CD4-positive, alpha-beta T cell treated with Interleukin-21 for 1 hour (primary cell): ENCODE data around the gene CGB1.
A peak's percentile ranks its signal among the peaks of the same experiment; 100 is the strongest.

ENCODE experiments used
- DNase-seq: peaks from one replicate; pipeline ENCODE4 v3.0.0-alpha.2; 2020

CGB1 gene

DNA sequence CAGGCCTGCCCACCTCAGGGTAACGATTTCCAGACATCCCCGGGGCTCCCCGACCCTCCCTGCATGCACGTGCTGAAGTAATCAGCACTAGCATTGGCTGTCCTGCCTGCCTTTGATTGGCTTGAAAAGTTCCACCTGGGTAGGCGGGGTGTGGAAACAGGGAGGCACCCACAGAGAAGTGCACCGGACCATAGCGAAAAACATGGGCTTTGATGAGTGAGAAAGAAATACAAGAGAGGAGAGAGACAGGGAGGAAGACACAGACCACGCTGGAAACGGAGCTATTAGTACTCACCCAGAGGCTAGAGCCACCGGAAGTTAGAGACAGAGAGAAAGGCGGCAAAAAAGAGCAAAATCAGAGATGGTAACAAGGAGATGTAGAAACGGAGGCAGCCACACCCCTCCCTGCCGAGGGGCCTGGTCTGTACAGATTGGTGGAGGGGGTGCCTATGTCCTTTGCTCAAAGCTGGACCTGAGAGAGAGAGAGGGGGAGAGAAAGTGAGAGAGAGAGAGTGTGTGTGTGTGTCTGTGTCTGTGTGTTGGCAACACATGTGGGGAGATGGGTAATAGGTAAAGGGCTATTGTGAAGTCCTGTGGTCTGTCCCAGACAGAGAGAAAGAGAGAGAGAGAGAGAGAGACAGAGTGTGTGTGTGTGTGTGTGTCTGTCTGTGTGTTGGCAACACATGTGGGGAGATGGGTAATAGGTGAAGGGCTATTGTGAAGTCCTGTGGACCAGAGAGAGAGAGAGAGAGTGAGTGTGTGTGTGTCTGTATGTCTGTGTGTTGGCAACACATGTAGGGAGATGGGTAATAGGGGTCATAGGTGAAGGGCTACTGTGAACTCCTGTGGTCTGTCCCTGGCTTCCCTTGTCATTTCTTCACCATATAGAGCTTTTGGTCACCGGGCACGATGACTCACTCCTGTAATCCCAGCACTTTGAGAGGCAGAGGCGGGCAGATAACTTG lies 15.5 kb downstream of the CGB1 start:
- DNase-seq: no peak

DNA sequence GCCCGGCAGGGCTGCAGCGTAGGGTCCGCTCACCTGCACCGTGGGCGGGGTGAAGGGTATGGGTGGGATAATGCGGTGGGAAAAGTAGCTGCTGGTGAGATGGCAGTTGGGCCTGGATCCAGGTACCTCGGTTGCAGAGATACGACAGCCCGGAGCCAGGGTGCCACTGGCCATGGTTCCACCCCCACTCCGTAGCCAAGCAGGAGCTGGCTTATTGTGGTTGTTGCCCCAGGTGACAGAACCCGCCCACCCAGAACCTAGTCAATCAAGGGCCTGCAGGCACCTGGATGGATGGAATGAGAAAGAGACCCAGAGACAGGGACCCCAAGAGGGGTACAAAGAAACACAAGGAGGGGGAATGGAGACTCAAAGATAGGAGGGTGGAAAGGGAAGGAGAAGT lies 16.4 kb downstream of the CGB1 start:
- no peak for DNase-seq

DNA sequence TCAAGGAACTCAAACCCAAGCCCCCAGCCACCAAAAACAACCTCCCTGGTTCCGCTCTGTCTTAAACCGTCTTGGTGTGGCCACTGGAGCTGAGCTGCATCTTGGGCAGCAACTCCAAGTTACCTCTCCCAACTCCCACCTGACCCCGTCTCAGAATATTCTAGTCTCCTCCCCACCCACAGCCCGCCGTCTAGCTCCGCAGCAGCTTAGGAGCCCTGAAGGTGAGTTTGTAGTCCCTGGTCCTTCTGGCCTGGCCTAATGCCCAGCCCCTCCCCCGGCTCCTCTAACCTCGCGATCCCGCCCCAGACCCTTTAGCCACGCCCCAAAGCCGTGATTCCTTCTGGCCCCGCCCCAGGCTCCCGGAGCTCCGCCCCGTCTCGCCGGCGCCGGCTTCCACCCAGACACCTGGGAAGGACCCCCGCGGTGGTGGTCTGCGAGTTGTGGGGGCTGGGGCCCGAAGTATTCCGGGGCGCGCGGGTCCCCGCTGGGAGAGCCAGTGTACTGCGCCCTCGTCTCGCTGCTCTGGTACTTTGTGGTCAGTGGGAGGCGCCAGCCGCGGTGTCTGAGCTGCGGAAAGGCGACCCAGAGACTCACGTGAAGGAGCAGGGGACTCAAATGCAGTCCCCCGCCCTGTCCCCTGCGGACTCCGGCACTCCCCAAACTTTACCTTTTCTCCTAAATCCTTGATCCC lies 17.3 kb downstream of the CGB1 start:
- DNase-seq: peak; percentile 71

DNA sequence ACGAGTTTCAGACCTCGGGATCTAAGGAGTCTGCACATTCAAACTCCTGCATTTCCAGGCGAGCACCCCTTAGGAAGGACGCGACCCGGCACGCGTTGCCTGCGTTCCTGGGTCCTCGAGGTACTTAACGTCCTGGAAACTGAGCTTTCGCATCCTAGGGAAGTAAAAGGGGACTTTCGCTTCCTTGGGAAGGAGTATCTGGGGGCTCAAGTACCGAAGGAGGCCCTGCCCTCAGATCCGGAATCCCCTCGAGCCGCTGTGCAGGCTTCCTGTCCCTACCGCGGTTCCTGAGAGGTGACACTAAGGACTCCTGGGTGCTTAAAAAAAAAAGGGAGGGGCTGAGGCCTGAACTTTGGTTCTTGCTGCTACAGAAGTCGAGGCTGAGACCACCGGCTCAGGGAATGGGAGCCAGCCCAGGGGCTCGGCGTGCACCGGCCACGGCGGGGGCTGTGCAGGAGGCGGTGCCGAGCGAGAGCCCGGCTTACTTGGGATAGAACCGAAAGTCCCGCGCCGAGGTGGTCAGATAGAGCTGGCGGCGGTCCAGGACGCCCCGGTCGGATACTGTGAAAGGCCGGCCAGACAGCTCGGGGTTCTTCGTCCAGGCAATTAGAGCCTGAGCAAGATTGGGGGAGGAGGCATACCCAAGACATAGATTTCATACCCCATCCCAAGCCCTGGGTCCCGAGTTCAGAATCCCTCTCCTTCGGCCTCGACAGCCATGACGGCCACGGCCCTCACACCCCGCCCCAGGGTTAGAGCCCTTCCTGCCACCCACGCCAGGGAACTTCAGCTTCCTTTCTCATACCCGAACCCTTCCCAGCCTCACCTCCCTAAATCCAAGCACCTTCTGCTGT lies 18.1 kb downstream of the CGB1 start:
- peak; percentile 33 for DNase-seq

DNA sequence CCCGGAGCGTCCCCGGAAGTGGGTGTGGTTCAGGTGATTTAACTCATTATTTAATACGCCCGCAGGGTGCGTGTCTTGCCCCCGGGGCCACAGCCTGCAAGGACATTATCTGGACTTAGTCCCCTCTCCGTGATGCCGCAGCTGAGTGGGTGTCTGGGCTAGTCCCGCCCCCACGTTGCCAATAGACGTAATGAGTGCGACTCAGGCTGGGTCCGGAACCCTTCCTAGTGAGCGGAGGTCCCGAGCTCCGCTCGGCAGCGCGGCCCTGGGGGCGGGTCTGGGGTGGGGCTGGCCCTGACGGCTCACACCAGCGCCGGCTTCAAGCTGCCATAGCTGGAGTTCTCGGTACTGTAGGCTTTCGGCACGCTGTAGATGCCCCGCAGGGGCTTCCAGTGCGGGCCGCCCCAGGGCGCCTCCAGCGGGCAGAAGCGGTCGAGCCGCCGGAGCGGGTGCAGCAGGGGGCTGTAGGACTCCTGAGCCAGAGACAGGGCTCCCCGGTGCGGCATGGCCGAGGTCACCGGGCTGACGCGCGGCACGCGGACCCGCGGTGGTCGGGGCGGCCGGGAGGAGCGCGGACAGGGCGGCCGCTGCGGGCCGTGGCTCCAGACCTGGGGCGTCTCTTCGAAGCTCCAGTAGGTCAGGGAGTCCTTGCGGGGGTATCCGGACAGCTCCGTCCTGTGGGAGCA lies 18.9 kb downstream of the CGB1 start:
- peak; percentile 73 for DNase-seq

DNA sequence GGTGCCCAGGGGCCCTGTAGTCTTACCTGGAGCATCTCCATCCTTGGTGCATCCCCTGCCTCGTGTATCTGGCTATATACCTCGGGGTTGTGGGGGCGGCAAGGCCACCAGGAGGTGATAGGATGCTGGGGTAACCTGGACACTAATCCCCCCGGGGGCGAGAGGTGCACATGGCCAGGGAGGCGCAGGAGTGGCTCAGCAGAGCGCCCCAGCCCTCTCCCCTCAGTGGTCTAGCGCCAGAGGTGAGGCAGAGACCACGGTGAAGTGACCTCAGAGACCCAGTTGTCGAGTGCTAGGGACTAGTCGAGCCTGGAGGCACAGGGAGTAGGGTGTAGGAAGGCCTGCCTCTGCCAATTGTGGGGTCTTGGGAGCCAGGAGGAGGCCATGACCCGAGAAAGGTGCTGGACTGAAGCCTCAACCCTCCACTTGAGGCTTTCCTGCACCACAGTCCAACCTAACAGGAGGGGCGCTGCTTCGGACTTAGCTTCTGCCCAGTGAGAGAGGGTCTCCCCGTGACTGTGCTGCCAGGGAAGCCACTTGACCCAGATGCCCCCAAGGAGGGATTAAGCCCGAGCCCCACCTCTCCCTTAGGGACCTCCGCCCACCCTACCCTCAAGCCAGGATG lies 19.5 kb downstream of the CGB1 start, which contains the start of gene LHB:
LHB (minus strand) TSS at position 51 of the 625 bp plus-strand sequence; CDS start at position 41, 10 bp downstream.
- DNase-seq: no peak

DNA sequence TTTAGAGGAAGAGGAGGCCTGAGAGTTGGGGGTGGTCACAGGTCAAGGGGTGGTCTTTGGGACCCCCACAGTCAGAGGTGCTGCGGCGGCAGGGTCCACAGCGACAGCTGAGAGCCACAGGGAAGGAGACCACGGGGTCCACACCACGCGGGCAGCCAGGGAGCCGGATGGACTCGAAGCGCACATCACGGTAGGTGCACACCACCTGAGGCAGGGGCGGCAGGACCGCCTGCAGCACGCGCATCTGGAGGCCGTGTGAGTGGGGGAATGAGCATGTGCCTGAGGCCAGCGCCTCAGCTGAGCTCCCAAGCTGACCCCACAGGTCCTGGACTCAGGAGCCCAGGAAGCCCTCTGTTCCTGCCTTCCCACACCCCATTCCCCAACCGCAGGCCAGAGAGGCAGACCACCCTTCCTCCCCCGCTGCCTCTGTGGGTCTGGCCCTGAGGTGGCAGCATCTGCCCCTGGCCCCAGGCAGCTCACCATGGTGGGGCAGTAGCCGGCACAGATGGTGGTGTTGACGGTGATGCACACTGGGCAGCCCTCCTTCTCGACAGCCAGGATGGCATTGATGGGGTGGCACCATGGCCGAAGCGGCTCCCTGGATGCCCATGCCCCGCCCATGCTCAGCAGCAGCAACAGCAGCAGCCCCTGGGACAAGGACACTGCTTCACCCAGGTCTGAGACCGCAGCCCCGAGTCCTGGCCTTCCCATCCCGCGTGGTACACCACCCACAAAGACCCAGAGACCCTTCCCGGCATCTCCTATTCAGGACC lies 20.4 kb downstream of the CGB1 start:
- DNase-seq: no peak

DNA sequence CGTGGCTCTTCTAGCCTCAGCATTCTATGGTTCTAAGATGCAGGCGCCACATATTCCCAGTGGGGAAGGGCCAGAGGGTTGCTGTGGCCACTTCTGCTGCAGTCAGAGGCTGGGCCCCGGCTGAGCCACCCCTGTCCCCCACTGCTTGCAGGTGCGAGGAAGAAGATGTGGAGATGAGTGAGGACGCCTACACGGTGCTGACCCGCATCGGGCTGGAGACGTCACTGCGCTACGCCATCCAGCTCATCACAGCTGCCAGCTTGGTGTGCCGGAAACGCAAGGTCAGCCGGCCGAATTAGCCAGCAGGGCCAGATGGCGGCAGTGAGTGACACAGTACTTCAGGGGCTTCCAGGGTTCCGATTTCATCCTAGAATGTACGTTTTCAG lies 21.8 kb downstream of the CGB1 start:
- no peak for DNase-seq

DNA sequence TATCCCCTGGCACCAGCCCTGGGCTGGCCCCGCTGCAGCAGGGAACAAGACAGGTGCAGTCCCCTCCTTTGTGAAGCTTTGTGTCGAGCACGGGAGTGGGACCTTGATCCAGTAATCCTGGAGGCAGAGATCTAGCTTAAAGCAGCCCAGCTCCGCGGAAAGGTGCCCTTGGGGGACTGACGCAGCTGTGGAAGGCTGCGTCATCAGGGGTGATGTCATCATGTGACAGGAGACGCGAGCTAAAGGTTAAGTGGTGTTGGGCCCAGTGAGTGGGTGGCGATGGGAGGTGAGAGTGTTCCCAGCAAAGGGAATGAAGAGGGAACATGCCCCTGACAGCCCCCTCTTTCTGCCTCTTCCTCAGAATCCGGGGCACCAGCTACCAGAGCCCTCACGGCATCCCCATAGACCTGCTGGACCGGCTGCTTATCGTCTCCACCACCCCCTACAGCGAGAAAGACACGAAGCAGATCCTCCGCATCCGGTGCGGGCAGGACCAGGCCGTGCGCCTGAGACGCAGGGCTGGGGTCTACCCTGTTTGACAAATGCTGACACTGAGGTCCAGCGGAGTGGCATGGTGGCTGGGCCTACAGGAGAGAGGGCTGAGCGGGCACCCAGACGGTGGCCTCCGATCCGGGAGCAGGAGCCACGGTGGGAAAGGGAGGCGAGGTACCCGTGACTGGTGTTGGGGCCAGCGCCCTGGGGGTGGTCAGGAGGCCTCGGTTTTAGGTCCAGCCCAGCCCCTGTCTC lies 22.4 kb downstream of the CGB1 start:
- DNase-seq: no peak

DNA sequence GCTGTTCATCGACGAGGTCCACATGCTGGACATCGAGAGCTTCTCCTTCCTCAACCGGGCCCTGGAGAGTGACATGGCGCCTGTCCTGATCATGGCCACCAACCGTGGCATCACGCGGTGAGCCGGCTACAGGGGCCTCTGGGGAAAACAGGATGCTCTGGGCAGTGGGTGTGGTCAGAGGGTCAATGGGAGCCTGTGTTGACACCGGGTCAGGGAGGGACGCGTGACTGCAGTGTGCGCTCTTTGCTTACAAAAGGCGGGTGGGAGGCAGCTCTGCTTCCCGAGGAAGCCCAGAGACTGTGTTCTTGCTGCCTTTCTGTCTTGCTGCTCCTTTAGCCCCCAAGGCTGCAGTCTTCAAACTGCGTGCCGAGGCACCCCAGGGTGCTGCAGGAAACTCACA lies 25.5 kb downstream of the CGB1 start:
- DNase-seq: no peak

DNA sequence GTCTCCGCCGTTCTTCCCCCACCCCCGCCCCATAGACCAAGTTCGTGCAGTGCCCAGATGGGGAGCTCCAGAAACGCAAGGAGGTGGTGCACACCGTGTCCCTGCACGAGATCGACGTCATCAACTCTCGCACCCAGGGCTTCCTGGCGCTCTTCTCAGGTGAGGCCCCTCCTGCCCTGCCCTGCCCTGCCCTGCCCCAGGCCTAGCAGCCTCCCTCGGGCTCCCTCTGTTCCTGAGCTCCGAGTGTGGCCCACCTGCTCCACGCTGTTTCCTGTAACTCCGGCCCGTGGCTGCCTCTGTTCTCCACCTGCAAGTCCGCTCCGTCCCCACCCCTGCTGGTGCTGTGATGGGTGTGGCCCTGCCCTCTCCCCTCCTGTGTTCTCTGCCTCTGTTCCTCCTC lies 26.2 kb downstream of the CGB1 start:
- no peak for DNase-seq

DNA sequence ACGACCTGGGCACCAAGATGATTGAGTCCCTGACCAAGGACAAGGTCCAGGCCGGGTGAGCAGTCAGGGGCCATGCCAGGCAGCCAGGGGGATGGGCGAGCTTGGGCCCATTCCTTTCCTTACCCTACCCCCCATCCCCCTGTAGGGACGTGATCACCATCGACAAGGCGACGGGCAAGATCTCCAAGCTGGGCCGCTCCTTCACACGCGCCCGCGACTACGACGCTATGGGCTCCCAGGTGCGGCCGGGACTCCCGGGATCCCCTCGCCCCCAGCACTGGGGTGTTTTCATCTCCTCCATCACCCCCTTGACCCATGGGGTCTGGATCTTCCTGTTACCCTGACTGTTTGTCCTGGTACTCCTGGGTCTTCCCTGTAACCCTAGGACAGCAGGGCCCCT lies 26.9 kb downstream of the CGB1 start:
- no peak for DNase-seq

DNA sequence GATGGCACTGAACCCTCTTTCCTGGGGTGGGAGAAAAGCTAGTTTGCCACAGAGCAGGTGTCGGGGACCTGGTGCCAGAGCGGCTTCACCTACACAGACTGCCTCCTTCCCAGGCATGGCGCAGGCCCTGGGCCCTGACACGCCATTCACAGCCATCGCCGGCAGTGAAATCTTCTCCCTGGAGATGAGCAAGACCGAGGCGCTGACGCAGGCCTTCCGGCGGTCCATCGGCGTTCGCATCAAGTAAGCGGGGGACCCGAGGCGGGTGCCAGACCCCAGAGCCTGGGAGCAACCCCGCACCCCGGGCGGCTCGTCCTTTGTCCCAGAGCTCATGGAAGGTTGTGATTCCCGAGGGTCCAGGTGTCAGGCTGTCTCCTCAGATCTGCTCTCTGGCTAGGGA lies 29.8 kb downstream of the CGB1 start:
- DNase-seq: no peak

DNA sequence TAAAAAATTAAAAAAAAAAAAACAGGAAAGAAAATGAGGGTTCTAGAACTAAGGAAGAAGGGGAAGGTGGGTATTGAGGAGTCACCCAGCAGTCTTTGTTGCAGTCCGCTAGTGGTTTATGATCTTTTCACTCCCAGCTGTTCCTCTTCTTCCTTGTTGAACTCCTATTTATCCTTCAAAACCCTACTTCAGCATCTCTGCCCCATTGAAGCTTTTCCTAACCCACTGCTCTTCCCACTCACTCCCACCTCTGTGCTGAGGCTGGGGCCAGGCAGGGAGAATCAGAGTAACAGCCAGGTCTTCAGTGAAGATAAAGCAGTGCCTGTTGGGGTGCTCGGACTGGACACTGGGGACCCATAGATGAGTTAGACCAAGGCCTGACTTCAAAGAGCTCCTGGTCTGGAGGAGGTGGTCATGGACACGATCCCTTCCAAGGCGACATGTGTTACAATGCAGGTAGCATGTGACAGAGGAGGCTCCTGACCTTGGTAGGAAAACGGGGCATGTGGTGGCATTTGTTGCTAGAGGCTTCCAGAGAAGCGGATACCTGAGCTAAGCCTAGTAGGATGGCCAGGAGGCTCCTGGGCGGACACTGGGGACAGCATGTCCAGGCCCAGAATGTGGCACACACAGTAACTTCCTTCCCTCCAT lies 31.6 kb downstream of the CGB1 start:
- DNase-seq: no peak

DNA sequence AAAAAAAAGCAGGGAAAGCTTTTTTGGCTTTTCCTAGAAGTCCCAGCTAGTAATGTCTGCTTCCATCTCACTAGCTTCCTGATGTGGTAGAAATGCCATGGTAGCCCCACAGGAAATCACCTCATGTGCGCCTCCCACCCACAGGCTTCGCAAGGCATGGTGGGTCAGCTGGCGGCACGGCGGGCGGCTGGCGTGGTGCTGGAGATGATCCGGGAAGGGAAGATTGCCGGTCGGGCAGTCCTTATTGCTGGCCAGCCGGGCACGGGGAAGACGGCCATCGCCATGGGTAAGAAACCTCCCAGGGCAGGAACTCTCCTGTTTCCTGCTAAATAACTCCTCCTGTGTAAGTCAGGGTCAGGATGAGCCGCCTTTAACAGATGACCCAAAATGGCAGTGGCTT lies 32.6 kb downstream of the CGB1 start:
- no peak for DNase-seq

DNA sequence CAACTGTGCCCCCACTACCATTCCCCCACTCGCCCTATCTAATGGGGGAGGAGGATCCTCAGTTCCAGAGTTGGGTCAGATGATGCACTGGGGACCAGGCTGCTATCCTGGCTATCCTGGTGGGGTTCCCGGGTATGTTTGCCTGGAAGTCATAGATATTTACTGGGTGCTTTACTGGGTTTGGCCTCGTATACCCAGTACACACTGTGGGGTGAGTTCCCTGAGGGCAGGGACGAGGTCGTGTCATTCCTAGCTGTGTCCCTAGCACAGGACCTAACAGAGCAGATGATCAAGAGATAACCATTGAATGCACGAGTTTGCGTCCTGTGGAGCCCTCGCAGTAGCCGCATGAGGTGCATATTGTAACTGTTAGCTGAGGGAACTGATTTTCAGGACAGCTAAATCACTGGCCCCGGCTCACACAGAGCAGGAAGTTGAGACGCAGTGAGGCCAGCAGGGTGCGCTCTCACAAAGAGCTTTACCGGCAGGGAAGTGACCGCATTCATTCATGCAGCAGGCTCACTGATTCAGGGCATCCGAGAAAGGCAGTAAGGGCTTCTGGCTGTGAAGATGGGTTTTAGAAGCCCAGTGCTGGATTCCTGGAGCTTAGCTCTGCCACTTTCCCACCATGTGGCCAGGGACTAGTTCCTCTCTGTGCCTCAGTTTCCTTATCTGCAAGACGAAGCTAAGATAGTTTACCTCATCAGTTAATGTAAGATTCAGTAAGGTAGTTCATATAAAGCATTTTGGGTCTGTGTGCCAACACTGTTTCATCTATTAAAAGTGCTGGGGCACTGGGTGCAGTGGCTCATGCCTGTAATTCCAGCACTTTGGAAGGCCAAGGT lies 37.0 kb downstream of the CGB1 start:
- peak; percentile 77 for DNase-seq

DNA sequence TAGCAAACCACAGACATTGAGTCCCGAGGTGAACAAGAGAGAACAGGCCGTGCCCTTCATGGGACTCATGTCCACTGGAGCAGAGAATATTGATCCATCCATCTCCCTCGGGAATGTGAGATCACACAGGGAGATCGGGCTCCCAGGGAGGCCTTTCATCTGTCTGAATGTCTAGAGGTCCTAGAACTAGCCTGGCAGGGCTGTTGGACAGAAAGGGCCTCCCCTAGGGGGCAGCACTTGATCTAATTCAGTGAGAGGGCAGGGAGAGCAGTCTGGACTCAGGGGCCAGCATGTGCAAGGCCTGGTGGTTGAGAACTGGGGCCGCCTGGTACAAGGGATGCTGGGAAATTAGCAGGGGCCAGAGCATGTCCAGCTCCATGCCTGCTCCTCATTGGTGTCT lies 38.7 kb downstream of the CGB1 start:
- peak; percentile 53 for DNase-seq

DNA sequence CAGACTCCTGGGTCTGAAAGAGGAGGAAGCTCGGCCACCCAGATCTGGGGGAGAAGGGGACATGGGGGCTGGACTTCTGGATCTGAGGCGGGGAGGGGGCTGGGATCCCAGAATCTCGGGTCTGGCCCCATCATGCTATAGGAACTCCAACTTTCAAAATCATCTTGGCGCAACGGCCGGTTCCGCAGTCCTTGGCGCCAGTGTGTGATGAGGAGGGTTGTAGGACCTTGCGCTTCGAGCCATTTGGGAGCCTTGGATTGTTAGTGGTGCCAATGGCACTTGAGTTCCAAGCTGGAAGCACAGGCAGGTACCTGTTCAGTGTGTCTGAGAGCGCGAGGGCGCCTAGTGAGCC lies 42.7 kb downstream of the CGB1 start:
- DNase-seq: no peak
